PC-3 (cell line): ENCODE data around the gene C12orf60. TPM values are rescaled to one million over a fixed set of nuclear protein-coding genes. Genes with fewer than 3 reads are reported as not detected.
A peak's percentile ranks its signal among the peaks of the same experiment; 100 is the strongest.

ENCODE experiments used
- ATAC-seq: fragments of 200-7000 bp; cut with Tn5 transposase; 2 replicates; pipeline ENCODE4 v1.9.1; 2020; ENCODE audit warnings: mild to moderate bottlenecking, moderate library complexity
- BruUV-seq: library from RNA; stranded (reverse); fragments of 400-500 nt; replicated peaks from 2 replicates; lab custom pipeline; 2021; lab: Mats Ljungman, UMichigan
- CTCF ChIA-PET: fragments of 300-600 bp; sonication (Branson Sonifier 250); formaldehyde crosslinking; loops from one replicate; lab custom pipeline; 2022; ENCODE audit warnings: antibody characterized with exemption; lab: Charles Lee
- POLR2A ChIA-PET: fragments of 300-600 bp; sonication (Branson Sonifier 250); formaldehyde crosslinking; loops from one replicate; lab custom pipeline; 2022; ENCODE audit warnings: antibody characterized with exemption; ENCODE audit not compliant: unreplicated experiment; lab: Charles Lee
- DNase-seq: peaks from one replicate; pipeline ENCODE4 v3.0.0-alpha.2; 2015
- H2AFZ ChIP-seq: fragments of 300-600 bp; sonication (generic); 2 replicates; pipeline ENCODE4 v1.6.0; 2016; ENCODE audit warnings: antibody characterized with exemption, low read length
- H3F3A ChIP-seq: fragments of 300-600 bp; sonication (generic); one replicate; pipeline ENCODE4 v1.6.0; 2017; ENCODE audit warnings: antibody characterized with exemption, low read length, control low read depth, mild to moderate bottlenecking; ENCODE audit not compliant: unreplicated experiment
- H3K27ac ChIP-seq: fragments of 300-600 bp; sonication (generic); 2 replicates; pipeline ENCODE4 v1.5.1; 2016; ENCODE audit warnings: mild to moderate bottlenecking, low read length
- H3K27me3 ChIP-seq: fragments of 300-600 bp; sonication (generic); 2 replicates; pipeline ENCODE4 v1.6.1; 2016; ENCODE audit warnings: low read length, mixed read lengths
- H3K36me3 ChIP-seq: fragments of 300-600 bp; sonication (generic); 2 replicates; pipeline ENCODE4 v1.6.1; 2016; ENCODE audit warnings: low read depth, mixed run types, low read length, mixed read lengths
- H3K4me1 ChIP-seq: fragments of 300-600 bp; sonication (generic); 2 replicates; pipeline ENCODE4 v1.5.1; 2016; ENCODE audit warnings: low read length; ENCODE audit not compliant: insufficient read depth
- H3K4me2 ChIP-seq: fragments of 300-600 bp; sonication (generic); 2 replicates; pipeline ENCODE4 v1.6.0; 2016; ENCODE audit warnings: low read length
- H3K4me3 ChIP-seq: fragments of 300-600 bp; sonication (generic); 2 replicates; pipeline ENCODE4 v1.5.1; 2016; ENCODE audit warnings: mild to moderate bottlenecking, low read length, mixed read lengths
- H3K79me2 ChIP-seq: fragments of 300-600 bp; sonication (generic); 2 replicates; pipeline ENCODE4 v1.6.1; 2017; ENCODE audit warnings: low read length, mixed read lengths
- H3K9ac ChIP-seq: fragments of 300-600 bp; sonication (generic); 2 replicates; pipeline ENCODE4 v1.6.0; 2016; ENCODE audit warnings: mild to moderate bottlenecking, low read length
- H3K9me2 ChIP-seq: fragments of 300-600 bp; sonication (generic); replicated peaks from 2 replicates; pipeline ENCODE4 v1.6.1; 2016; ENCODE audit warnings: mixed run types, low read length, mixed read lengths
- H3K9me3 ChIP-seq: fragments of 300-600 bp; sonication (generic); 2 replicates; pipeline ENCODE4 v1.6.1; 2016; ENCODE audit warnings: low read length, mixed read lengths
- H4K20me1 ChIP-seq: fragments of 300-600 bp; sonication (generic); 2 replicates; pipeline ENCODE4 v1.6.1; 2016; ENCODE audit warnings: low read length, mixed read lengths
- CTCF ChIP-seq: fragments of 300-600 bp; sonication (generic); conservative IDR thresholded peaks from 2 replicates; pipeline ENCODE4 v1.5.1; 2017; ENCODE audit warnings: antibody characterized with exemption, low read depth, mild to moderate bottlenecking, low read length
- EZH2 ChIP-seq: fragments of 300-600 bp; sonication (generic); IDR thresholded peaks from one replicate; pipeline ENCODE4 v1.6.1; 2017; ENCODE audit warnings: antibody characterized with exemption, mild to moderate bottlenecking, low read length; ENCODE audit not compliant: unreplicated experiment
- EZH2phosphoT487 ChIP-seq: fragments of 300-600 bp; sonication (generic); IDR thresholded peaks from 2 replicates; pipeline ENCODE4 v1.6.1; 2018; ENCODE audit warnings: mild to moderate bottlenecking, antibody characterized with exemption, low read length, borderline replicate concordance
- intact Hi-C: fragments of 100-400 bp; cut with micrococcal nuclease; formaldehyde crosslinking; loops from 2 replicates; pipeline ENCODE4 v1.9.0; 2023
- total RNA-seq: library from RNA; depleted of rRNA; stranded (reverse); fragments of >200 nt; gene quantifications from 2 replicates; pipeline ENCODE4 v1.2.3, GENCODE V29; 2014

C12orf60 gene
- total RNA-seq, 1 experiment from 2014 or later = 0.47 TPM

DNA sequence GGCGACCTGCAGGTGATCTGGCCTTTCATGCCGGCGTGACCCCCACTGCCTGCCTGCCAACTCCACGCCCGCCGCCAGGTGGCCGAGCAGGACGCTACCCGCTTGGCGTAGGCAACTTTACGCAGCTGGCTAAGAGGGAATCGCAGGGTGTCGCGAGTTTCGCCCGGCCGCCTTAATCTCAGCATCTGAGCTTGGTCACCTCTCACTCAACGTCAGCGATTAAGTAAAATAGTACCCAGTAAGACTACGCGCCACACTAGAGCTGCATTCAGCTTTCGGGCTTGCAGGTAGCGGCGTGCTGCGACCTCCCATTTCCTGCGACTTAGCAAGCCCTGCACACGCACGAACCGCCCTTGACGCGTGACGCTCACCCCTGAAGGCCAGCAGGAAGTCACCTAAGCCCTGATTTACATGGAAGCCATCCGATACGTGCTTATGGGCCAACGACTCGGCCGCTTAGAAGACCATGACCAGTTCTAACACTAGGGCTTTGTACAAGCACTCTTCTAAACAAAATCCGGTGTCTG, 33.4 kb upstream of the C12orf60 start:
- Histone ChIP-seq H3K4me1 (peaks cover 22% of the 10 kb centered on the region), H3K9me2 (no peaks in the 10 kb centered on the region), H3K79me2 (peaks cover 37% of the 10 kb centered on the region), H3K4me2 (peak overlapping the region; percentile 95), H4K20me1 (no peaks in the 10 kb centered on the region; the same call in 1 of the 2 replicates), H3K9me3 (no peaks in the 10 kb centered on the region), H3K27me3 (no peaks in the 10 kb centered on the region), H3K27ac (peak overlapping the region; percentile 74), H3K4me3 (peak overlapping the region; percentile 97), H3K36me3 (no peaks in the 10 kb centered on the region), H3K9ac (peak overlapping the region; percentile 84), H2AFZ (peak overlapping the region; percentile 63), H3F3A (no peaks in the 10 kb centered on the region)
- TF ChIP-seq CTCF = peak; percentile 67
- no peak for TF ChIP-seq EZH2phosphoT487
- intact Hi-C loops = loop anchor here (2.0 kb wide), 1 partner anchor 47 kb away; no protein-coding TSS in a partner anchor
- DNase-seq (peak; percentile 70), ATAC-seq (peak; percentile 33)
- CTCF ChIA-PET = no interaction called here
- POLR2A ChIA-PET = no interaction called here
- BruUV-seq = no TSS peak

GRCh38 chr12:14770496-14771461, 32.7 kb upstream of the C12orf60 start:
- peak; percentile 98 for DNase-seq
- Histone ChIP-seq H3K36me3 (no peaks in the 10 kb centered on the region), H3K4me1 (peaks cover 25% of the 10 kb centered on the region), H3K79me2 (peaks cover 45% of the 10 kb centered on the region), H2AFZ (peak overlapping the region; percentile 67), H4K20me1 (no peaks in the 10 kb centered on the region; the same call in 1 of the 2 replicates), H3F3A (no peaks in the 10 kb centered on the region), H3K4me3 (peak overlapping the region; percentile 97), H3K9me3 (no peaks in the 10 kb centered on the region), H3K9me2 (no peaks in the 10 kb centered on the region), H3K27ac (peak overlapping the region; percentile 74), H3K9ac (peak overlapping the region; percentile 84), H3K4me2 (peak overlapping the region; percentile 95), H3K27me3 (no peaks in the 10 kb centered on the region)
- ChIA-PET POLR2A (interaction anchor here (0.6 to 0.8 kb wide), 2 partner anchors 32 to 67 kb away, joined by 3 to 9 read pairs; partner anchors contain the start of gene WBP11), CTCF (interaction anchor here (1.2 kb wide), 1 partner anchor 32 kb away, joined by 4 read pairs; the partner anchor contains the start of genes C12orf60 and WBP11)
- BruUV-seq = TSS peak; percentile 77
- TF ChIP-seq EZH2 = no peak
- peak; percentile 23 for ATAC-seq
- intact Hi-C loops = loop anchor here (1.0 to 2.0 kb wide), 2 partner anchors 33 to 48 kb away; partner anchors contain the start of genes C12orf60 and WBP11

DNA sequence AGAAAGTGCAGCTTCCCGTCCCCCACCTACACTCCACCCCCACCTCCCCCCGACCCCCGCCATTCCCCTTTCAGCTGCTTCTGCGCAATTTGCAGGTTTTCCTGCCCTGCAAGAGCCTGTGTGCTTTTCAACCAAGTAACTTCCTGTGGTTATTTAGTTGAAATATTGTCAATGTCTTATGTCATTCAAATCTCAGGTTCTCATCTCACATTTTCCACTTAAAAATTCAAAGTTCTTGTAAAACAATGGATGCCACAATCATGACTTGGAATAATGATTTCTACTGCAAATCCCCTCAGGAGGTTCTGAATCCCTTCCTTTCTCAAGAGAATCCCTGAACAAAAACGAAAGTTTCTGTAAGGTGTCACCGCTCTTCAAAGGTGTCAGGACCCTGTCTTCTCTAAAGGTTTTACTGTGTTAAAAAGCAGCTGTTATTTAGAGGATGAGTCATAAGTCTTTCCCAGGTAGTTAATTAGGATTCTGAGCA, 31.8 kb upstream of the C12orf60 start:
- Histone ChIP-seq H3K36me3 (no peaks in the 10 kb centered on the region), H3F3A (no peaks in the 10 kb centered on the region), H3K79me2 (peaks cover 52% of the 10 kb centered on the region), H3K4me3 (peak overlapping the region; percentile 97), H3K4me2 (peak overlapping the region; percentile 95), H3K9ac (no peak overlapping the region), H3K9me3 (no peaks in the 10 kb centered on the region), H3K27me3 (no peaks in the 10 kb centered on the region), H3K4me1 (peaks cover 34% of the 10 kb centered on the region), H3K27ac (peak overlapping the region; percentile 74), H2AFZ (peak overlapping the region; percentile 63), H3K9me2 (no peaks in the 10 kb centered on the region), H4K20me1 (no peaks in the 10 kb centered on the region; the same call in 1 of the 2 replicates)
- ChIA-PET CTCF (interaction anchor here (1.2 kb wide), 1 partner anchor 32 kb away, joined by 4 read pairs; the partner anchor contains the start of genes C12orf60 and WBP11), POLR2A (interaction anchor here (0.6 to 0.8 kb wide), 3 partner anchors 22 to 68 kb away, joined by 3 to 9 read pairs (median 3); partner anchors contain the start of gene WBP11)
- no TSS peak for BruUV-seq
- ATAC-seq (no peak), DNase-seq (no peak)
- intact Hi-C loops = loop anchor here (1.0 to 2.0 kb wide), 2 partner anchors 32 to 49 kb away; partner anchors contain the start of genes C12orf60 and WBP11
- TF ChIP-seq CTCF = no peak
- no peak for TF ChIP-seq EZH2
- TF ChIP-seq EZH2phosphoT487 = no peak
